Naive thymus-derived CD4-positive, alpha-beta T cell (primary cell): ENCODE measurements around the gene ATP11B. TPM values are rescaled to one million over a fixed set of nuclear protein-coding genes. Genes with fewer than 3 reads are reported as not detected.

Experiments used
- ATAC-seq: fragments of 150-1000 bp; cut with Tn5 transposase; 2 replicates; pipeline ENCODE4 v1.10.0; 2021; ENCODE audit warnings: mild to moderate bottlenecking, moderate library complexity
- CTCF ChIA-PET: fragments of 350-600 bp; sonication (Branson Sonifier 250); formaldehyde crosslinking; loops from one replicate; lab custom pipeline; 2021; ENCODE audit warnings: antibody characterized with exemption; lab: Charles Lee
- POLR2A ChIA-PET: fragments of 350-600 bp; sonication (Branson Sonifier 250); formaldehyde crosslinking; loops from one replicate; lab custom pipeline; 2021; ENCODE audit warnings: antibody characterized with exemption, inconsistent platforms; lab: Charles Lee
- DNase-seq, 9 donors: peaks; one replicate each; pipeline versions ENCODE4 v3.0.0 to v3.0.0-alpha.2; 2020 to 2022; ENCODE audit warnings: mixed read lengths in 1 of 9
- H3K27ac ChIP-seq: one replicate; pipeline ENCODE4 v1.7.0; 2013; ENCODE audit warnings: mild to moderate bottlenecking, low read depth, low read length, moderate library complexity
- H3K27me3 ChIP-seq, 2 donors: one replicate each; pipeline ENCODE4 v1.7.0; 2013; ENCODE audit warnings: low read length in 2 of 2, mild to moderate bottlenecking in 2 of 2, moderate library complexity in 2 of 2; ENCODE audit not compliant: control insufficient read depth in 2 of 2, insufficient read depth in 2 of 2
- H3K36me3 ChIP-seq, 3 experiments: 1 replicate in 2 of 3; 2 replicates in 1 of 3; pipeline ENCODE4 v1.7.0; 2013; ENCODE audit warnings: low read length in 3 of 3, mild to moderate bottlenecking in 3 of 3, moderate library complexity in 1 of 3; ENCODE audit not compliant: insufficient read depth in 3 of 3, control insufficient read depth in 2 of 3
- H3K4me1 ChIP-seq, 2 donors: one replicate each; pipeline ENCODE4 v1.7.0; 2013; ENCODE audit warnings: low read length in 2 of 2, mild to moderate bottlenecking in 2 of 2, moderate library complexity in 1 of 2; ENCODE audit not compliant: control insufficient read depth in 2 of 2, insufficient read depth in 2 of 2
- H3K4me3 ChIP-seq: 2 replicates; pipeline ENCODE4 v1.7.0; 2013; ENCODE audit warnings: mild to moderate bottlenecking, low read length
- H3K9me3 ChIP-seq, 3 experiments: 1 replicate in 2 of 3; 2 replicates in 1 of 3; pipeline ENCODE4 v1.7.0; 2013; ENCODE audit warnings: low read length in 3 of 3; ENCODE audit not compliant: control insufficient read depth in 2 of 3
- H3K27ac Mint-ChIP-seq, 9 donors: one replicate each; pipeline ENCODE4 v1.8.0; 2020 to 2022; ENCODE audit warnings: mixed read lengths in 9 of 9, mild to moderate bottlenecking in 8 of 9, moderate library complexity in 5 of 9, inconsistent platforms in 2 of 9
- H3K27me3 Mint-ChIP-seq, 5 donors: one replicate each; pipeline ENCODE4 v1.8.0; 2021 to 2022; ENCODE audit warnings: mixed read lengths in 5 of 5, mild to moderate bottlenecking in 1 of 5
- H3K36me3 Mint-ChIP-seq, 5 donors: one replicate each; pipeline ENCODE4 v1.8.0; 2020 to 2022; ENCODE audit warnings: mixed read lengths in 5 of 5, mild to moderate bottlenecking in 3 of 5, inconsistent platforms in 1 of 5
- H3K4me1 Mint-ChIP-seq, 7 donors: one replicate each; pipeline ENCODE4 v1.8.0; 2020 to 2022; ENCODE audit warnings: mixed read lengths in 7 of 7, mild to moderate bottlenecking in 3 of 7, inconsistent platforms in 1 of 7
- H3K4me3 Mint-ChIP-seq, 10 donors: one replicate each; pipeline ENCODE4 v1.8.0; 2020 to 2022; ENCODE audit warnings: mild to moderate bottlenecking in 10 of 10, mixed read lengths in 10 of 10, moderate library complexity in 6 of 10, inconsistent platforms in 2 of 10
- H3K9me3 Mint-ChIP-seq, 11 donors: one replicate each; pipeline ENCODE4 v1.8.0; 2020 to 2022; ENCODE audit warnings: mixed read lengths in 11 of 11, mild to moderate bottlenecking in 4 of 11, inconsistent platforms in 1 of 11, moderate library complexity in 1 of 11
- intact Hi-C, 2 donors: fragments of 100-400 bp; cut with micrococcal nuclease; formaldehyde crosslinking; loops; one replicate each; pipeline ENCODE4 v1.15.1; 2023
- polyA plus RNA-seq, 2 donors: library from polyadenylated mRNA; unstranded; fragments of 300-500 nt; fragmentation: Illumina TruSeq; gene quantifications; one replicate each; pipeline ENCODE4 v1.2.3, GENCODE V29; 2021
- total RNA-seq, 6 experiments: library from RNA in 5 of 6; stranded (reverse) in 5 of 6; gene quantifications; 1 replicate in 5 of 6; 2 replicates in 1 of 6; pipeline ENCODE4 v1.2.3 and lab custom pipeline; 2021 to 2026

ATP11B gene
- total and polyA plus RNA-seq, 7 experiments from 2014 or later = 28.4 to 136 (median 113) TPM

DNA sequence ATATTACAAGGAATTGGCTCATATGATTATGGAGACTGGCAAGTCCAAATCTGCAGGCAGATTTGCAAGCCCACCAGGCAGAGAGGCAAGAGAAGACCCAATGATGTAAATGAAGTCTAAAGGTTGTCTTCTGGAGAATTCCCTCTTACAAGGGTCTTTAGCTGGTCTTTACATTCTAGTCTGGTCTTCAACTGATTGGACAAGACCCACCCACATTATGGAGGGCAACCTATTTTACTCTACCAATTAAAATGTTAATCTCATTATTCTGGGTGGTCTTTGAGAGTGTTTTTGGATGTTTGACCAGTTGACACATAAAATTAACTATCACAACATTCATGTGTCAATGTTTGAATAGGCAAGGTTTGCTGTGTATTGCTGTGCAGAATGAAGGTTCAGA, 28.0 kb upstream of the ATP11B start:
- CTCF ChIA-PET = no interaction called here
- no peak overlapping the region for H3K27ac Mint-ChIP-seq

GRCh38 chr3:182766099-182766498, 27.2 kb upstream of the ATP11B start:
- intact Hi-C loops = no loop called here
- H3K36me3 ChIP-seq = no peaks in the 10 kb centered on the region

More for the DNA sequence above, 28.0 kb upstream of the ATP11B start:
- no peak for DNase-seq
- Histone ChIP-seq H3K36me3 (no peaks in the 10 kb centered on the region), H3K27ac (no peak overlapping the region), H3K27me3 (peaks cover 0 to 2% of the 10 kb centered on the region in 2 donors), H3K9me3 (no peaks in the 10 kb centered on the region), H3K4me1 (no peaks in the 10 kb centered on the region), H3K4me3 (no peak overlapping the region)
- intact Hi-C loops = no loop called here
- H3K27me3 Mint-ChIP-seq = peaks cover 0 to 26% (median 7%) of the 10 kb centered on the region in 5 donors
- no peak for ATAC-seq
- H3K36me3 Mint-ChIP-seq = no peaks in the 10 kb centered on the region
- no peaks in the 10 kb centered on the region for H3K4me1 Mint-ChIP-seq
- POLR2A ChIA-PET = no interaction called here
- H3K9me3 Mint-ChIP-seq = no peaks in the 10 kb centered on the region
- H3K4me3 Mint-ChIP-seq = no peak overlapping the region

DNA sequence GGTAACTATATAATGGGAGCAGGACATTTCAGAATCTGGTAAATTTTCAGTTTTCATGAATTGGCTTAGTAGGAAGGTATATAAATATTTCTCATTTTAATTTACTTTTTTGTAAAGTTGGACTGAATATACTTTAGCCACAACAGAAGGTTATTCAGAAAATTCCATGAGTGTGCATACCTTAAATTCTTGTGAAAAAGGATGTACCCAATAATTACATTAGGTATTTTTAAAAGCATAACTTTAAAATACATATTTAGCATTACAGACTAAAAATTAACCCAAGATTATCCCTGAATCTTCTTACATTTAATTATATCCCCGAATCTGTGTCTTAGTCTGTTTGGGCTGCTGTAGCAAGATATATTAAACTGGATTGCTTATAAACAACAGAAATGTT, 24.9 kb upstream of the ATP11B start:
- intact Hi-C loops = no loop called here
- ChIA-PET CTCF (no interaction called here), POLR2A (no interaction called here)
- Histone ChIP-seq H3K4me1 (no peaks in the 10 kb centered on the region), H3K9me3 (no peaks in the 10 kb centered on the region), H3K27me3 (peaks cover 0 to 2% of the 10 kb centered on the region in 2 donors), H3K27ac (no peak overlapping the region), H3K4me3 (no peak overlapping the region), H3K36me3 (no peaks in the 10 kb centered on the region)
- Mint-ChIP-seq H3K36me3 (no peaks in the 10 kb centered on the region), H3K4me3 (no peak overlapping the region), H3K9me3 (no peaks in the 10 kb centered on the region), H3K27me3 (peaks cover 0 to 41% (median 6%) of the 10 kb centered on the region in 5 donors), H3K27ac (no peak overlapping the region), H3K4me1 (no peaks in the 10 kb centered on the region)
- ATAC-seq = no peak
- no peak for DNase-seq

More at GRCh38 chr3:182766099-182766498, 27.2 kb upstream of the ATP11B start:
- Histone ChIP-seq H3K27ac (no peak overlapping the region), H3K4me3 (no peak overlapping the region), H3K9me3 (no peaks in the 10 kb centered on the region), H3K4me1 (no peaks in the 10 kb centered on the region), H3K27me3 (peaks cover 0 to 2% of the 10 kb centered on the region in 2 donors)
- DNase-seq = no peak
- Mint-ChIP-seq H3K4me1 (no peaks in the 10 kb centered on the region), H3K4me3 (no peak overlapping the region), H3K36me3 (no peaks in the 10 kb centered on the region), H3K9me3 (no peaks in the 10 kb centered on the region), H3K27ac (no peak overlapping the region), H3K27me3 (peaks cover 0 to 30% (median 7%) of the 10 kb centered on the region in 5 donors)
- ChIA-PET POLR2A (no interaction called here), CTCF (interaction anchor here (0.8 kb wide), 1 partner anchor 17 kb away, joined by 4 read pairs; no protein-coding TSS in a partner anchor)
- ATAC-seq = no peak

DNA sequence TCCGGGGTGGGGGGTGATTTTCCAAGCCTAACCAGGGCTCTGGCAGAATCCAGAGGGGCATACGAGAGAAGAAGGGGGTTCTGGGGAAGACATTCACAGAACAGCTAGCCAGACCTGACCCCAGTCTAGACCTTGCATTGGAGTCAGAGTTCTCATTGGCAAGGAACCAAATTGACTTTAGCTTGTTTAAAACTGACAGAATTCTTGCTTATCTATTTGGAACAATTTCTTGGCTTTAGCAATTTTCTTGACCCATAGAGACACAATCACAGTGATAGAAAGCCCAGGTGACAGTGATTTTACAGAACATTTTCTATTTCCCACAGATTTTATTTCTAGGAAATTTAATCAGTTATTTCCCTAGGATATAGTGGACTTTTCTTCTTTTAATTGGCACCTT, 23.6 kb upstream of the ATP11B start:
- H3K4me3 Mint-ChIP-seq = no peak overlapping the region
- no peaks in the 10 kb centered on the region for H3K9me3 ChIP-seq
- H3K9me3 Mint-ChIP-seq = peaks cover 0 to 3% (median 0%) of the 10 kb centered on the region in 11 donors
- intact Hi-C loops = no loop called here
- peaks cover 0 to 50% (median 3%) of the 10 kb centered on the region in 5 donors for H3K27me3 Mint-ChIP-seq
- ATAC-seq (no peak), DNase-seq (no peak)
- no peaks in the 10 kb centered on the region for H3K27me3 ChIP-seq
- no peak overlapping the region for H3K4me3 ChIP-seq
- peaks cover 0 to 3% (median 0%) of the 10 kb centered on the region in 5 donors for H3K36me3 Mint-ChIP-seq
- ChIA-PET POLR2A (no interaction called here), CTCF (no interaction called here)
- no peaks in the 10 kb centered on the region for H3K4me1 Mint-ChIP-seq
- no peaks in the 10 kb centered on the region for H3K4me1 ChIP-seq
- H3K36me3 ChIP-seq = no peaks in the 10 kb centered on the region
- H3K27ac Mint-ChIP-seq = no peak overlapping the region
- H3K27ac ChIP-seq = no peak overlapping the region

DNA sequence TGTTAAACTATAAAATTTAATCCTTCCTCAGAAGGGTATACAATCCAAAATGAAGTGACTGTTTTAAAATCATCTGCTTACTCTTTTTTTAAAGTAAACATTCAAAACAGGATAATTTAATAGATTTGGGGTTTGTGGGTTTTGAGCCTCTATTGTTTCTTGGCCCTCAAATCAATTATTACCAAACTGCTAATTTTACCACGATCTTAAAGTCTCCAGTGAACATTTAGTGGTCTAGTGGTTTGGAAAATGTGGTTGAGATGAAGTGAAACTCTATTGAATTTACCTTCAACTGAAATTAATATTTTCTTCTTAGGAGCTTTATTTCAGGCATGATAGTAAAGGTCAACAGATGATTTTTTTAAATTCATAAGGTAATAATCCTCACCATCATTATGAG, 11.2 kb upstream of the ATP11B start:
- POLR2A ChIA-PET = no interaction called here
- H3K36me3 ChIP-seq = no peaks in the 10 kb centered on the region
- CTCF ChIA-PET = interaction anchor here (0.6 kb wide), 1 partner anchor 34 kb away, joined by 3 read pairs; no protein-coding TSS in a partner anchor
- H3K27me3 Mint-ChIP-seq = peaks cover 0 to 20% (median 9%) of the 10 kb centered on the region in 5 donors
- peaks cover 0 to 7% (median 0%) of the 10 kb centered on the region in 11 donors for H3K9me3 Mint-ChIP-seq
- no peaks in the 10 kb centered on the region for H3K4me1 ChIP-seq
- no peak overlapping the region for H3K4me3 Mint-ChIP-seq
- peaks cover 0 to 1% (median 0%) of the 10 kb centered on the region in 5 donors for H3K36me3 Mint-ChIP-seq
- H3K27ac Mint-ChIP-seq = no peak overlapping the region
- no peaks in the 10 kb centered on the region for H3K27me3 ChIP-seq
- no peak overlapping the region for H3K27ac ChIP-seq
- H3K4me1 Mint-ChIP-seq = peaks cover 0 to 10% (median 0%) of the 10 kb centered on the region in 7 donors
- DNase-seq (no peak), ATAC-seq (no peak)
- no peak overlapping the region for H3K4me3 ChIP-seq
- H3K9me3 ChIP-seq = no peaks in the 10 kb centered on the region
- intact Hi-C loops = no loop called here

DNA sequence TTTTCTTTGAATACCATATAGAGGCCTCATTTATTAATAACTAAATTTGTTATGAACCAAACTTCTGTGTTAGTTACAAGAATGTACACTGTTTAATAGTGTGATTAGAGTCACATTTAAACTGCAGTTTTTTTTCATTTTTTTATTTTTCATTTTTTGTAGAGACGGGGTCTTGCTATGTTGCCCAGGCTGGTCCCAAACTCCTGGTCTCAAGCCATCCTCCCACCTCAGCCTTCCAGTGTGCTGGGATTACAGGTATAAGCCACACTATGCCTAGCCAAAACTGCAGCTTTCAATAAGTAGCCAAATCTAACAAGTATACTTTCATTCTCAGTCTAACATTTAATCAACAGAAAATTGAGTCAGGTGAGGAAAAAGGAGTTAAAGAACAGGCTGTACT, 10.2 kb upstream of the ATP11B start:
- CTCF ChIA-PET = no interaction called here
- Histone ChIP-seq H3K36me3 (no peaks in the 10 kb centered on the region), H3K27ac (no peak overlapping the region), H3K27me3 (no peaks in the 10 kb centered on the region), H3K9me3 (no peaks in the 10 kb centered on the region), H3K4me3 (no peak overlapping the region), H3K4me1 (no peaks in the 10 kb centered on the region)
- H3K27ac Mint-ChIP-seq = no peak overlapping the region
- ATAC-seq (no peak), DNase-seq (no peak)
- peaks cover 0 to 23% (median 9%) of the 10 kb centered on the region in 5 donors for H3K27me3 Mint-ChIP-seq
- no peaks in the 10 kb centered on the region for H3K36me3 Mint-ChIP-seq
- intact Hi-C loops = no loop called here
- H3K9me3 Mint-ChIP-seq = peaks cover 0 to 3% (median 0%) of the 10 kb centered on the region in 11 donors
- no peak overlapping the region for H3K4me3 Mint-ChIP-seq
- POLR2A ChIA-PET = no interaction called here
- peaks cover 0 to 10% (median 3%) of the 10 kb centered on the region in 7 donors for H3K4me1 Mint-ChIP-seq

DNA sequence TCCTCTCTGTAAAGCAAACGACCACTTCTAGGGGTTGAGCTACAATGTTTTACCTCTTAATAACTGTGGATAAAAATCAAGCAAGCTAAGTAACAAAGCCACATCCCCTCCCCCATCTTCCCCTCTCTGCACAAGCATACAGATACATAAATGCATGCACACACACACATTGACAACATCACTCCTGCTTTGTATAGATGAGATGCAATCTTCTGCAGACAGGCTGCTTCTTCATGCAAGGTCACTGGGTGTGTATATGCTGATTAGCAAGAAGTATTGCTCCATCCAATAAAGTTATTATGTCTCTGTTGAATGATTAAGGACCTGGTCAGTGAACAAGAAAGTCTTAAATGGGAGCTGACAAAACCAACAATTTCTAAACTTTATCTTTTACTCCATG, 8.8 kb upstream of the ATP11B start:
- H3K9me3 ChIP-seq = no peaks in the 10 kb centered on the region
- POLR2A ChIA-PET = no interaction called here
- peaks cover 0 to 10% (median 5%) of the 10 kb centered on the region in 7 donors for H3K4me1 Mint-ChIP-seq

More for the DNA sequence above, 8.8 kb upstream of the ATP11B start:
- Histone ChIP-seq H3K4me1 (no peaks in the 10 kb centered on the region), H3K27ac (no peak overlapping the region), H3K27me3 (no peaks in the 10 kb centered on the region), H3K36me3 (no peaks in the 10 kb centered on the region), H3K4me3 (no peak overlapping the region)
- H3K36me3 Mint-ChIP-seq = no peaks in the 10 kb centered on the region
- H3K27me3 Mint-ChIP-seq = peaks cover 0 to 23% (median 9%) of the 10 kb centered on the region in 5 donors
- no peak overlapping the region for H3K27ac Mint-ChIP-seq
- no peak for DNase-seq
- intact Hi-C loops = no loop called here
- ATAC-seq = peak; percentile 36
- H3K4me3 Mint-ChIP-seq = no peak overlapping the region
- CTCF ChIA-PET = no interaction called here
- H3K9me3 Mint-ChIP-seq = no peaks in the 10 kb centered on the region
